K562 (cell line): ENCODE results near the gene CHERP. TPM values are rescaled to one million over a fixed set of nuclear protein-coding genes. Genes with fewer than 3 reads are reported as not detected.

Experiments used
- ATAC-seq: fragments of 200-7000 bp; cut with Tn5 transposase; 3 replicates; pipeline ENCODE4 v1.9.1; 2020; ENCODE audit warnings: moderate library complexity
- BruUV-seq: library from RNA; stranded (reverse); fragments of 400-500 nt; replicated peaks from 2 replicates; lab custom pipeline; 2021; lab: Mats Ljungman, UMichigan
- CTCF ChIA-PET: fragments of 300-600 bp; formaldehyde crosslinking; extraction: SDS; loops from one replicate; lab custom pipeline; 2021; ENCODE audit warnings: low intra/inter-chr PET ratio; lab: Yijun Ruan, JAX
- POLR2A ChIA-PET: fragments of 300-600, 350-650 bp; sonication (Branson Sonifier 250); formaldehyde crosslinking; extraction: SDS; loops from one replicate; lab custom pipeline; 2021; ENCODE audit warnings: antibody characterized with exemption, inconsistent platforms; lab: Yijun Ruan, JAX
- DNase-seq, 4 experiments: peaks; one replicate each; pipeline versions ENCODE4 v3.0.0 to v3.0.0-alpha.2; 2011 to 2018; ENCODE audit warnings: low spot score in 3 of 4, mixed read lengths in 3 of 4; ENCODE audit errors: extremely low read depth in 1 of 4
- FAIRE-seq: peaks from 2 replicates; lab custom pipeline; 2011; peaks lifted over from hg19 to GRCh38; lab: Jason Lieb, UNC
- H2AFZ ChIP-seq: 2 replicates; pipeline ENCODE4 v1.6.0; 2011; ENCODE audit warnings: low read depth, low read length, control low read depth, inconsistent platforms
- H3K27ac ChIP-seq: fragments of 200-600 bp; 3 replicates; pipeline ENCODE4 v1.8.0; 2011; ENCODE audit warnings: low read depth, mild to moderate bottlenecking, control low read depth, inconsistent platforms, low read length, moderate library complexity, mixed read lengths; ENCODE audit errors: extremely low read depth
- H3K27me3 ChIP-seq, 2 experiments: fragments of 300-600 bp in 1 of 2; 2 replicates in 1 of 2; 3 replicates in 1 of 2; pipeline versions ENCODE4 v1.6.0 to v1.8.0; 2011; ENCODE audit warnings: inconsistent platforms in 2 of 2, low read length in 2 of 2, mild to moderate bottlenecking in 1 of 2, mixed read lengths in 1 of 2, moderate library complexity in 1 of 2; ENCODE audit not compliant: control insufficient read depth in 2 of 2, insufficient read depth in 2 of 2
- H3K36me3 ChIP-seq: fragments of 300-600 bp; 3 replicates; pipeline ENCODE4 v1.8.0; 2011; ENCODE audit warnings: mild to moderate bottlenecking, low read length, inconsistent platforms; ENCODE audit not compliant: control insufficient read depth, insufficient read depth
- H3K4me1 ChIP-seq, 2 experiments: fragments of 200-600 bp in 1 of 2; replicated peaks in 1 of 2; 2 replicates in 1 of 2; 3 replicates in 1 of 2; pipeline versions ENCODE4 v1.5.1 to v1.8.0; 2011; ENCODE audit warnings: inconsistent platforms in 2 of 2, low read length in 2 of 2, mild to moderate bottlenecking in 1 of 2, mixed read lengths in 1 of 2, moderate library complexity in 1 of 2; ENCODE audit not compliant: control insufficient read depth in 2 of 2, insufficient read depth in 2 of 2
- H3K4me2 ChIP-seq: 2 replicates; pipeline ENCODE4 v1.6.1; 2011; ENCODE audit warnings: low read length, control low read depth, inconsistent platforms, mixed read lengths; ENCODE audit not compliant: insufficient read depth
- H3K4me3 ChIP-seq: fragments of 200-600 bp; sonication (generic), shearing (Covaris generic); 2 replicates; pipeline ENCODE4 v1.5.1; 2016; ENCODE audit warnings: control low read depth, inconsistent platforms
- H3K79me2 ChIP-seq: fragments of 200-600 bp; 3 replicates; pipeline ENCODE4 v1.8.0; 2011; ENCODE audit warnings: low read length, inconsistent platforms; ENCODE audit not compliant: control insufficient read depth, insufficient read depth
- H3K9ac ChIP-seq, 2 experiments: 2 replicates each; pipeline versions ENCODE4 v1.6.0 to v1.6.1; 2011; ENCODE audit warnings: low read depth in 2 of 2, low read length in 2 of 2, control low read depth in 1 of 2, inconsistent platforms in 1 of 2, mild to moderate bottlenecking in 1 of 2, mixed read lengths in 1 of 2; ENCODE audit not compliant: insufficient read depth in 1 of 2
- H3K9me1 ChIP-seq: one replicate; pipeline ENCODE4 v1.6.0; 2011; ENCODE audit warnings: inconsistent platforms, mild to moderate bottlenecking, low read length, moderate library complexity; ENCODE audit not compliant: control insufficient read depth, insufficient read depth
- H3K9me3 ChIP-seq: replicated peaks from 2 replicates; pipeline ENCODE4 v1.5.1; 2011; ENCODE audit warnings: low read depth, low read length, inconsistent platforms; ENCODE audit not compliant: control insufficient read depth, insufficient read depth
- H4K20me1 ChIP-seq: replicated peaks from 2 replicates; pipeline ENCODE4 v1.6.1; 2011; ENCODE audit warnings: low read length, inconsistent platforms, mixed read lengths; ENCODE audit not compliant: control insufficient read depth, insufficient read depth
- CEBPZ ChIP-seq: fragments of 150-350 bp; IDR thresholded peaks from 2 replicates; pipeline ENCODE4 v1.6.1; 2014; ENCODE audit warnings: low read depth, mild to moderate bottlenecking, low read length, borderline replicate concordance
- DLX4 ChIP-seq: fragments of 250-450 bp; sonication (Bioruptor Pico); IDR thresholded peaks from 2 replicates; pipeline ENCODE4 v1.6.1; 2021; ENCODE audit warnings: mild to moderate bottlenecking
- EZH2 ChIP-seq: IDR thresholded peaks from 2 replicates; pipeline ENCODE4 v1.6.1; 2012; ENCODE audit warnings: low read depth, mild to moderate bottlenecking, inconsistent platforms, low read length, borderline replicate concordance
- LEF1 ChIP-seq: fragments of 450-650 bp; IDR thresholded peaks from 2 replicates; pipeline ENCODE4 v1.6.1; 2016; ENCODE audit warnings: mild to moderate bottlenecking
- MAZ ChIP-seq, 2 experiments: fragments of 450-650 bp in 1 of 2; sonication (generic) in 1 of 2; formaldehyde crosslinking; IDR thresholded peaks in 1 of 2; conservative IDR thresholded peaks in 1 of 2; 2 replicates each; pipeline versions ENCODE4 v1.4.0 to v1.5.0; 2020; ENCODE audit warnings: mild to moderate bottlenecking in 1 of 2, missing genetic modification reagents in 1 of 2
- MCM7 ChIP-seq, 2 experiments: fragments of 450-650 bp; IDR thresholded peaks; 2 replicates each; pipeline ENCODE4 v1.6.1; 2016 to 2018
- MECOM ChIP-seq: fragments of 250-450 bp; sonication (Bioruptor Pico); IDR thresholded peaks from 2 replicates; pipeline ENCODE4 v1.8.0; 2022; ENCODE audit warnings: inconsistent platforms
- PKNOX1 ChIP-seq: fragments of 450-650 bp; IDR thresholded peaks from 2 replicates; pipeline ENCODE4 v1.6.1; 2016
- SREBF2 ChIP-seq: sonication (generic); formaldehyde crosslinking; IDR thresholded peaks from 2 replicates; pipeline ENCODE4 v1.4.0; 2020; ENCODE audit warnings: mild to moderate bottlenecking, missing genetic modification reagents
- TFAM ChIP-seq: fragments of 250-450 bp; sonication (Bioruptor Pico); conservative IDR thresholded peaks from 2 replicates; pipeline ENCODE4 v1.5.0; 2021; ENCODE audit warnings: mild to moderate bottlenecking, moderate library complexity
- ZC3H11A ChIP-seq: IDR thresholded peaks from 2 replicates; pipeline ENCODE4 v1.6.1; 2012; ENCODE audit warnings: low read depth, low read length, improper control_type of control experiment
- WGBS: fragments of 100-300 bp; shearing (Covaris generic); methylation state at CpG from one replicate; pipeline ENCODE4 v1.1.6; 2016; ENCODE audit warnings: low coverage, mixed read lengths; ENCODE audit not compliant: insufficient coverage; ENCODE audit errors: missing lambda C conversion rate; 5-methylcytosine and 5-hydroxymethylcytosine counted together
- in situ Hi-C: fragments of 300-500 bp; cut with MboI; formaldehyde crosslinking; loops from 4 replicates; pipeline ENCODE4 v1.15.0; 2018; ENCODE audit warnings: inconsistent platforms, mixed read lengths
- intact Hi-C: fragments of 100-400 bp; cut with micrococcal nuclease; formaldehyde crosslinking; loops from 2 replicates; pipeline ENCODE4 v1.14.2; 2022
- polyA plus RNA-seq, 8 experiments: library from polyadenylated mRNA; depleted of rRNA in 4 of 8; stranded (reverse) in 5 of 8; unstranded in 3 of 8; fragments of >200 nt; fragmentation: Nextera tagmentation in 2 of 8; fragmentation: Illumina TruSeq in 1 of 8; extraction: Ambion mirVana in 2 of 8; extraction: Trizol in 1 of 8; gene quantifications; 2 replicates each; pipeline versions ENCODE4 v1.2.1 to v1.2.3, GENCODE V29; 2011 to 2014; ENCODE audit warnings: inconsistent platforms in 1 of 8, missing spikeins in 1 of 8
- total RNA-seq, 7 experiments: library from RNA; depleted of rRNA in 6 of 7; stranded (reverse); fragments of >200 nt in 6 of 7; fragmentation: Illumina TruSeq in 2 of 7; extraction: Trizol in 2 of 7; gene quantifications; 2 replicates each; pipeline versions ENCODE4 v1.2.1 to v1.2.3, GENCODE V29; 2011 to 2021; ENCODE audit warnings: low replicate concordance in 1 of 7

CHERP gene
- total and polyA plus RNA-seq, 9 of the 15 experiments (the other 6 are each of a cell fraction or from before 2014, with no cell fraction given) = 0.60 to 85.1 (median 7.8) TPM

- no peak for TF ChIP-seq DLX4 (CRISPR knock-in tag)
- no peak for TF ChIP-seq EZH2
- no peak for TF ChIP-seq MCM7 (IDR thresholded peaks at IDR 0.05)
- TF ChIP-seq, all 486 proteins: peak for 0
These were observed 43.7 kb upstream of the CHERP start (continued) for GRCh38 chr19:16585808-16586476.

GRCh38 chr19:16585094-16585801 lies 43.0 kb upstream of the CHERP start:
- no peaks in the 10 kb centered on the region; a peak in 1 of 5 replicates for H3K27me3 ChIP-seq
- H3K9me1 ChIP-seq = peaks cover 4% of the 10 kb centered on the region
- ChIA-PET CTCF (no interaction called here), POLR2A (interaction anchor here (0.8 to 1.6 kb wide), 8 partner anchors 11 to 70 kb away, joined by 3 to 8 read pairs (median 4); partner anchors contain the start of gene SLC35E1)
- no TSS peak for BruUV-seq
- H3K4me1 ChIP-seq = peaks cover 79 to 90% of the 10 kb centered on the region in 2 experiments
- DNase-seq = peak in 3 of 4 experiments; percentile 36 to 43 (median 42)
- H3K9me3 ChIP-seq = no peaks in the 10 kb centered on the region
- peak overlapping the region; percentile 91 for H3K4me2 ChIP-seq
- peaks cover 99% of the 10 kb centered on the region for H3K79me2 ChIP-seq
- H3K36me3 ChIP-seq = peaks cover 24% of the 10 kb centered on the region; the same call in 2 of the 3 replicates
- H3K4me3 ChIP-seq = peak overlapping the region; percentile 27; the same call in 1 of the 2 replicates
- H4K20me1 ChIP-seq = peaks cover 36% of the 10 kb centered on the region
- 65% methylated on average over 13 of the region's 13 CpGs for WGBS
- ATAC-seq = no peak; the same call in 2 of the 3 replicates
- peak overlapping the region; percentile 66; the same call in 2 of the 3 replicates for H3K27ac ChIP-seq
- FAIRE-seq = no peak
- peak overlapping the region; percentile 49 to 85 for H3K9ac ChIP-seq
- intact Hi-C loops (no loop called here), in situ Hi-C loops (no loop called here)
- no peak overlapping the region for H2AFZ ChIP-seq
- TF ChIP-seq SREBF2 (CRISPR knock-in tag) (no peak), PKNOX1 (peak; percentile 47; the same call in 1 of the 2 replicates), MAZ (CRISPR knock-in tag; conservative IDR thresholded peaks at IDR 0.05 in 1 of 2, IDR thresholded peaks at IDR 0.05 in 1 of 2) (0 out of 4 replicates have a peak, but pooled peaks of 1 of the 2 experiments have one; percentile 16), LEF1 (no peak), MECOM (CRISPR knock-in tag) (no peak), CEBPZ (no peak), TFAM (CRISPR knock-in tag) (no peak), ZC3H11A (no peak)
